NK-92 (cell line): ENCODE data around the gene BNC1.
"Not testable (repeated sequence)": the region's sequence is repeated elsewhere in the genome, so short reads cannot be mapped to it uniquely, and the experiment has no call there.

Source experiments
- DNase-seq: peaks from one replicate; lab custom pipeline; 2025; ENCODE audit not compliant: unreplicated experiment; lab: John Stamatoyannopoulos, UW

The BNC1 gene

DNA sequence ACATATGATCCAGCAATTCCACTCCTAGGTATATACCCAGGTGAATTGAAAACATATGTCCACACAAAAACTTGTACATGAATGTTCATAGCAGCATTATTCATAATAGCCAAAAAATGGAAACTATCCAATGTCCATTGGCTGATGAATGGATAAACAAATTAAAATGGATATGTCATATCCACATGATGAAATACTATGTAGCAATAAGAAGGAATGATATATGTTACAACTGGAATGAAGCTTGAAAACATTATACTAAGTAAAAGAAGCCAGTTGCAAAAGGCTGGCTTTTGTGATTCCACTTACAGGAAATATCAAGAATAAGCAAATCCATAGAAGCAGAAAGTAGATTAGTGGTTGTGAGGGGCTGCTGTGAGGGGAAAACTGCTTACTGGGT, 33.7 kb downstream of the BNC1 start:
- no peak for DNase-seq

DNA sequence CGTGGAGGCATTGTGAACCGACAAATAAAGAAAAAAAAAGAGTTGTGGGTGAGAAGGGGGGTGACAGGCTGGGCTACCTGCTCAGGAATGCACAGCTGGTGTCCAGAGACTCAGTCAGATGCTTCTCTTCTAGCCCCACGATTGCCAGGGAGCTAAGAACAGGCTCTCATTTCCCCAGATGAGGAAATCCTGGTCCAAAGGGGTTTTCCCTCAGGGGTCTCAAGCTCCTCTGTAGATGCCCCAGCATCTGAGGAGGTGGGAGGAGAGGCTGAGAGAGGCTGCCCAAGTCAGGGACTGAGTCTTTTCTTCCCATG, 35.5 kb downstream of the BNC1 start:
- no peak for DNase-seq

DNA sequence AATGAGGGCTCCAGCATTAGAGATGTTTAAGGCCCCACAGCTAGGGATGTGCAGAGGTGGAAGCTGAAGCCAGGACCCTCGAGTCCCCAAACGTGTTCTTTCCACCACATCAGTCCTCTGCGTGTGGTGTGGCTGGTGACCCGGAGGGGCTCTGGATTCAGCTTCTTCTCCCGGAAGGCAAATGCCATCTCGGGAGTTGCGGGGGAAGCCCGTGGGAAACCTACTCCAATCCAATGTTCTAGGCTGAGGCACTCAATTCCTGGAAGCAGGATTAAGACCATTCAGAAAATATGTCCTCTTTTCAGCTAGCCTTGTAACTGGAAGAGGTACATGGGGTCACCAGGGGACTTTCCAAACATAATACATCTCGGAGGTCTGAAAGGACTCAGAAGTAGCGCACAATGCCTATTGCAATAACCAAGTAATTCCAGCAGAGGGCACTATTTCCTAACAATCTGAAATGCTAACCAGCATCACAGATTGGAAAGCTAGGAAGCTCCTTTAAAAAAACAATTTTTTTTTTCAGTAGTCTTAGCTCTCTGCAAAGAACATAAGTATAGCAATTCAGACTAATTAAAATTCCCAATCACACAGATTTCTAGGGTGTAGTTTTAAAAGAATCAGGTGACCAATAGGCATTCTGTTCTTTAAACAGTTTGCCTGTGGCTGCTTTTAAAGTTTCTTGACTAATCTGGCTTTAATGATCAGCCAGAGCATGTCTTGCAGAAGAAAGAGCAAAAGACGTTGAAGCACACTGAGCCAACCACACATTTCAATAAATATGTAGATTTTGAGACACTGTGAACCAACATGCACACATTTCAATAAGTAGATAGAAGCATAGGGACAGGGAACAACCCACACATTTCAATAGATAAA, 36.1 kb downstream of the BNC1 start:
- DNase-seq = no peak

DNA sequence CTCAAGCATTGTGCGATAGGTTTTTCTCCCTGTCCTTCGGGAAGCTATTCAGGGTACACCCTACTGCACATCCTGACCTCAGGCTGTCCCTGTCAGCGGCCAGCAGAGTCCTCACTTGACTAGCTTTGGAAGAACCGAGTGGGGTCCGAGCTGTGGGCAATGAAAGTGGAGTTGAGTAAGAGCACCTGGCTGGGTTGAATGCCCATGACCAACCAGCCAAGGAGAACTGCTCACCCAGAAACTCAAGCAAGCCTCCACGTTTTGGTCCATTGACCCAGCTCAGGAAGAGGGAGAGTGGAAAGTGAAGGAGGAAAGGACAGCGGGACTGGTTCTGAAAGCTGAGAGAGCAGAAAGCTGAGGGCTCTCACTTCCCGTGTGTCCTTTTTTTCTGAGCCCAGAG, 40.8 kb downstream of the BNC1 start:
- no peak for DNase-seq

DNA sequence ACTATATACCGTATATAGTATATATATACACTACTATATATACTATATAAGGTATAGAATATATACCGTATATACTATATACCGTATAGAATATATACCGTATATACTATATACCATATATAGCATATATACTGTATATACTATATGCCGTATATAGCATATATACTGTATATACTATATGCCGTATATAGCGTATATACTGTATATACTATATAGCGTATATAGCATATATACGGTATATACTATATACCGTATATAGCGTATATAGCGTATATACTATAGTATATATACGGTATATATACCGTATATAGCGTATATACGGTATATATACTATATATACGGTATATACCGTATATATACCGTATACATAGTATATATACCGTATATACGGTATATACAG, 54.2 kb downstream of the BNC1 start:
- no peak for DNase-seq

DNA sequence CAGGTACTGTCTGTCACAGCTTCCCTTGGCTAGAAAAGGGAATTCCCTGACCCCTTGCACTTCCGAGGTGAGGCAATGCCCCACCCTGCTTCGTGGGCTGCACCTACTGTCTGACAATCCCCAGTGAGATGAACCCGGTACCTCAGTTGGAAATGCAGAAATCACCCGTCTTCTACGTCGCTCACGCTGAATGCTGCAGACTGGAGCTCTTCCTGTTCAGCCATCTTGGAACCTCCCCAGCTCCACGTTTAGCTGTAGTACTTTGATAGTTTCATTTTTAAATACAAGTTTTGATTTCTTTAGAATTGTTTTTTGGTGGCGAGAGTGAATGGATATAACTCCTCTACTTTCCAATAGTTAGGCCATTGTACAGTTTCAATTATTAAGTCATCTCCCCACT, 59.0 kb downstream of the BNC1 start:
- no peak for DNase-seq

DNA sequence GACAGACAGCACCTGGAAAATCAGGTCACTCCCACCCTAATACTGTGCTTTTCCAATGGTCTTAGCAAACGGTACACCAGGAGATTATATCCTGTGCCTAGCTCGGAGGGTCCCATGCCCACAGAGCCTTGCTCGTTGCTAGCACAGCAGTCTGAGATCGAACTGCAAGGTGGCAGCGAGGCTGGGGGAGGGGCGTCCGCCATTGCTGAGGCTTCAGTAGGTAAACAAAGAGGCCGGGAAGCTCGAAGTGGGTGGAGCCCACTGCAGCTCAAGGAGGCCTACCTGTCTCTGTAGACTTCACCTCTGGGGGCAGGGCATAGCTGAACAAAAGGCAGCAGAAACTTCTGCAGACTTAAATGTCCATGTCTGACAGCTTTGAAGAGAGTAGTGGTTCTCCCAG, 62.7 kb downstream of the BNC1 start:
- not testable (repeated sequence) for DNase-seq

DNA sequence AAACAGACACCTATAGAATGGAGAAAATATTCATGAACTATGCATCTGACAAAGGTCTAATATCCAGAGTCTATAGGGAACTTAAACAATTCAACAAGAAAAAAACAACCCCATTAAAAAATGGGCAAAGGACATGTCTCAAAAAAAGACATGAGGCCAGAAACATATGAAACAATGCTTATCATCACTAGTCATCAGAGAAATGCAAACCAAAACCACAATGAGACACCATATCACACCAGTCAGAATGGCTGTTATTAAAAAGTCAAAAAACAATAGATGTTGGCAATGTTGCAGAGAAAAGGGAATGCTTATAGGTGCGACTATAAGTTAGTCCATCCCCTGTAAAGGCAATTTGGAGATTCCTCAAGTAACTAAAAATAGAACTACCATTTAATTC, 65.4 kb downstream of the BNC1 start:
- no peak for DNase-seq

DNA sequence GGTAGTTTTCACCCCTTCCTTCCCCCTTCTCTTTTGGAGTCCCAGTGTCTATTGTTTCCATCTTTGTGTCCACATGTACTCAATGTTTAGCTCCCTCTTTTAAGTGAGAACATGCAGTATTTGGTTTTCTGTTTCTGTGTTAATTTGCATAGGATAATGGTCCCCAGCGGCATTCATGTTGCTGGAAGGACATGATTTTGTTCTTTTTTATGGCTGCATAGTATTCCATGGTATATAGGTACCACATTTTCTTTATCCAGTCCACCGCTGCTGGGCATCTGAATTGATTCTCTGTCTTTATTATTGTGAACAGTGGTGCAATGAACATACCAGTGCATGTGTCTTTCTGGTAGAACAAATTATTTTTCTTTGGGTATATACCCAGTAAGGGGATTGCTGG, 69.2 kb downstream of the BNC1 start:
- DNase-seq = no peak

DNA sequence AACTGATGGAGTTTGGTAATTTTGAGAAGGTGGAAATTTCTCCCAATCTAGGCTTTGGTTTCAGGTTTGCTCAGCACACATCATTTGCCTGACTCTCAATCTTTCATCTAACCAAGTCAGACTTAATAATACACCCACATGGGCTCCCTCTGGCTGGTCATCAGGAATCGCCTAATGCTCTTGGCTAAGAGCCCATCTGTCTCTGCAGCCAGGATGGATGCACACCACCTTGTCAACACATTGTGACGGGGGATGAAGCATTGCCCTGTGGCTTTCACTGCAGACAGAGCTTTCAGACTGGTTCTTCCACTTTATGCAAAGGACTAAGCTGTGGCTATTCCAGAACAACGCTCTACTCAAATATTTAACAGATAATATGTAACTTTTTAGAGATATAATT, 73.8 kb downstream of the BNC1 start:
- no peak for DNase-seq

DNA sequence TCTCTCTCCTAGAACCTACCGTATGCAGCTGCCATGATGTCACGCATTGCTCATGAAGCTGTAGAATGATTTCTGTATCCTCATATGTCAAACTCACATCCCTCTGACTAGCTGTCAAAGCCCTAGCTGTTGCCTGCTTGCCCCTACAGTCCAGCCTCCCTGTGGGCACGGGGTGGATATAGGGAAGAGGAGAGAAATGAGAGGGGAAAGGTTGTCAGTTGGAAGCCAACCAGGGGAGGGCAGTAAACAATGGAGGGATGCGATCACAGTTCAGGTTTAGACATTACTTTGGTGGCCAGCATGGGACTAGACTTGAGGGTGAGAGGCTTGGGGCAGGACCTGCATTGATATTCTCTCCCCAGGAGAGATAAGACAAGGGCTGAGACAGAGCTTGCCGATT, 75.1 kb downstream of the BNC1 start:
- no peak for DNase-seq

DNA sequence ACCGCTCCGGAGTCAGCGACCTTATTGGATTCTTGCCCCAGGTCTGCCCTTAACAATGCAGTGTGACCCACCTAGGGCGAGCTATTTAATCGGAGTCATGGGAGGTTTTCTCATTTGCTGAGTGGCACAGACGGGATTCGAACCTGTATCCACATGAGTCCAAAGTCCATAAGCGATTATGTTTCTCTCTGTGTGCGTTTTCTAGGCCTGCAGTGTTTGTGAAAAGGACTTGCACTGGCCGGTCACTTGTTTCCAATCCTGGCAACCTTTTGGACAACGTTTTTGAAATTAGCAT, 76.2 kb downstream of the BNC1 start:
- no peak for DNase-seq

DNA sequence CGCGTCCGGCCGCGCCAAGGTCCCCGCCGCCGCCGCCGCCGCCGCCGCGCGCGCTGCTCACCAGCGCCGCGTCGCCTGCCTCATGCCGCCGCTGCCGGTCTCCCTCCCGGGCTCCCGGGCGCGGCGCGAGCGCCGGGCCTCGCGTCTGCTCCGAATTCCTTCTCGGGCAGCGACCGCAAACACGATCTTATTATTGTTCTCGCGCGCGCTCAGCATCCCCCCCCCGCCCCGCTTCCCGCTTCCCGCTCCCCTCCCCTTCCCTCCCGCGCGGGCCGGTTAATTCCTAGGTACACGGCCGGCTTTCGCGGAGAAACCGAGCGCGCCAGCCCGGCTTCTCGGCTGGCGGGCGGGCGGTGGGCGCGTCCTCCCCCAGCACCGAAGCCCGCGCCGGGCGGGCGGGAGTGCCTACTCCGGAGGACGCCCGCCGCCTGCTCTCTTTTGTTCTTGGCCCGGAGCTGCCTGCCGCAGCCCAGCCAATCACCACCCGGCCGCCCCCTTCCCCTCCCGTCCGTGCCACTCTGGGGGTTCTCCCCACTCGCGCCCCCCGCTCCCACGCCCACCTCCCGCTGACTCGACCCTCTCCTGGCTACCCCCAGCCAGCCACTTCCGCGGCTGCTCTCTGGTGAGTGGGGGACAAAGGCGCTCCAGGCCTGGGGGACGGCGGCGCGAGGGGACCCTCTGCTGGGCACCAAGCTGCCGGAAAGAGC, 76.7 kb downstream of the BNC1 start, which contains the start of gene HDGFL3:
HDGFL3 (minus strand) TSS at position 164 of the 707 bp plus-strand sequence. CDS start 409 bp downstream, outside the sequence.
- no peak for DNase-seq

DNA sequence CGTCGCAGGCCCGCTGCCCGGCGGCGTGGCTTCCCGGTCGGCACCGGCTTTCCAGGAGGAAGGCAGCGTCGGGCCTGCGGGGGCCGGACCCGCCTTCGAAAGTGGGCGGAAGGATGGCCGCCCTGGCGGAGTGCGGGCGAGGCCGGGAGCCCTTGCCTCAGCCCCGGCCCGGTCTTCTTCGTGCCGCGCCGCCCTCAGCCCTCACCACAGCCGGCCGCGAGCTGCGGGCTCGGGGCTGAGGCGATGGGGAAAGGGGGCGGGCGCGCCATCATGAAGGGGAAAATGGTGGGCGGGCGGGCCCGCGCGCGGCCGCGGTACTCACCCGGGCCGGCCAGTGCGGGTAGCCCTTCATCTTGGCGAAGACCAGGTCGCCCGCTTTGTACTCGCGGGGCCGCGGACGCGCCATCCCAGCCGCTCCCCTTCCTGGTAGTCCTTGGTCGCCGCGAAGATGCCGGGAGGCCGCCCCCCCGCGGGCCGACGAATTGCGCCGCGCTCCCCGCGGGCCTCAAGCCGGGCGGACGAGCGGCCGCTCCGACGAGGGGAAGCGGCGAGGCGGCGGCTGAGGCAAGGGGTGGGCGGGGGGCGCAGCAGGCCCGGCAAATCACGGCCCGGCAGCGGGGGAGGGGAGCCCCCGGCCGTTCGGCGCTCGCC, 77.3 kb downstream of the BNC1 start:
- DNase-seq = no peak

DNA sequence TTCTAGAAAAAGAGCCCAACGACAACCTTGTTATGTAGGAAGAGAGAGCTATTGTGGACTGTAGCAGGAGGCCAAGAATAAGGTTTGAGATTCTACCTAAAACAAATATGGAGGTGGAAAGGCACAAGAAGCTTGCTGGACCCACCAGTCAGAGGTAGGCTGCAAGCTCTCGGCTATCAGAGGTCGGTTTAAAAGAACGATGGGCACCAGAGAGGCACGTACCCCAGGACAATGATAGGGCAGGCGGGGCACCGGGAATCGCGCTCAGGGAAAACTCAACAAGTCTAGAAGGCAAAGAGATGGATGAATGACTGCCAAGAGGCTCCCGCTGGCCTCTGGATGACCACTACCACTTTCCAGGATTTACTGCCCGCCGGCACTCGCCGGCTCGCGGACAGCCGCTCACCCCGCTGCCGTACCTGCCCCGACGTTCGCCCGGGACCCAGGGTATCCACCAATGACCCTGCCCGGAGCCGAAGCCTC, 77.9 kb downstream of the BNC1 start:
- no peak for DNase-seq
